ENCODE measurements around the gene ARHGAP6.

- TF ChIP-seq, protein P1, sequence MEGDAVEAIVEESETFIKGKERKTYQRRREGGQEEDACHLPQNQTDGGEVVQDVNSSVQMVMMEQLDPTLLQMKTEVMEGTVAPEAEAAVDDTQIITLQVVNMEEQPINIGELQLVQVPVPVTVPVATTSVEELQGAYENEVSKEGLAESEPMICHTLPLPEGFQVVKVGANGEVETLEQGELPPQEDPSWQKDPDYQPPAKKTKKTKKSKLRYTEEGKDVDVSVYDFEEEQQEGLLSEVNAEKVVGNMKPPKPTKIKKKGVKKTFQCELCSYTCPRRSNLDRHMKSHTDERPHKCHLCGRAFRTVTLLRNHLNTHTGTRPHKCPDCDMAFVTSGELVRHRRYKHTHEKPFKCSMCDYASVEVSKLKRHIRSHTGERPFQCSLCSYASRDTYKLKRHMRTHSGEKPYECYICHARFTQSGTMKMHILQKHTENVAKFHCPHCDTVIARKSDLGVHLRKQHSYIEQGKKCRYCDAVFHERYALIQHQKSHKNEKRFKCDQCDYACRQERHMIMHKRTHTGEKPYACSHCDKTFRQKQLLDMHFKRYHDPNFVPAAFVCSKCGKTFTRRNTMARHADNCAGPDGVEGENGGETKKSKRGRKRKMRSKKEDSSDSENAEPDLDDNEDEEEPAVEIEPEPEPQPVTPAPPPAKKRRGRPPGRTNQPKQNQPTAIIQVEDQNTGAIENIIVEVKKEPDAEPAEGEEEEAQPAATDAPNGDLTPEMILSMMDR (conservative IDR thresholded peaks at IDR 0.05; ENCODE audit: low read depth, low read length) = no peak
- TF ChIP-seq BHLHE40 (IDR thresholded peaks at IDR 0.05; ENCODE audit: low read depth, low read length) = no peak
- TF ChIP-seq, protein P2, sequence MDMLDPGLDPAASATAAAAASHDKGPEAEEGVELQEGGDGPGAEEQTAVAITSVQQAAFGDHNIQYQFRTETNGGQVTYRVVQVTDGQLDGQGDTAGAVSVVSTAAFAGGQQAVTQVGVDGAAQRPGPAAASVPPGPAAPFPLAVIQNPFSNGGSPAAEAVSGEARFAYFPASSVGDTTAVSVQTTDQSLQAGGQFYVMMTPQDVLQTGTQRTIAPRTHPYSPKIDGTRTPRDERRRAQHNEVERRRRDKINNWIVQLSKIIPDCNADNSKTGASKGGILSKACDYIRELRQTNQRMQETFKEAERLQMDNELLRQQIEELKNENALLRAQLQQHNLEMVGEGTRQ (IDR thresholded peaks at IDR 0.05; ENCODE audit: low read depth, low read length) = no peak
- TF ChIP-seq POLR2A (IDR thresholded peaks at IDR 0.05; ENCODE audit: low read depth, low read length) = no peak
- TF ChIP-seq ELK1 (IDR thresholded peaks at IDR 0.05; ENCODE audit: borderline replicate concordance, low read depth, low read length) = no peak
- TF ChIP-seq CEBPB (IDR thresholded peaks at IDR 0.05; ENCODE audit: low read depth, low read length) = no peak
Measured at GRCh38 chrX:11296051-11296450, 369.7 kb downstream of the ARHGAP6 start.
